Liver (tissue), 9 donors: Measurements from ENCODE around the gene OR4Q2. TPM values are rescaled to one million over a fixed set of nuclear protein-coding genes. Genes with fewer than 3 reads are reported as not detected.

ENCODE experiments used
- DNase-seq: peaks from one replicate; pipeline ENCODE4 v3.0.0-alpha.2; 2017; ENCODE audit warnings: low spot score
- H3K27ac ChIP-seq, 2 donors: one replicate each; pipeline ENCODE4 v1.7.0; 2013; ENCODE audit warnings: inconsistent platforms in 2 of 2, low read length in 2 of 2, control low read depth in 1 of 2, low read depth in 1 of 2, mild to moderate bottlenecking in 1 of 2
- H3K27me3 ChIP-seq, 4 donors: one replicate each; pipeline versions ENCODE4 v1.6.1 to v1.7.0; 2013; ENCODE audit warnings: low read length in 3 of 4, inconsistent platforms in 1 of 4, mild to moderate bottlenecking in 1 of 4, moderate library complexity in 1 of 4; ENCODE audit not compliant: control insufficient read depth in 4 of 4, insufficient read depth in 4 of 4
- H3K36me3 ChIP-seq, 4 donors: one replicate each; pipeline versions ENCODE4 v1.6.1 to v1.7.0; 2013; ENCODE audit warnings: low read length in 3 of 4, mild to moderate bottlenecking in 3 of 4, low read depth in 1 of 4, moderate library complexity in 1 of 4; ENCODE audit not compliant: control insufficient read depth in 4 of 4, insufficient read depth in 3 of 4
- H3K4me1 ChIP-seq, 4 donors: one replicate each; pipeline versions ENCODE4 v1.6.1 to v1.7.0; 2013; ENCODE audit warnings: low read length in 3 of 4, mild to moderate bottlenecking in 3 of 4, moderate library complexity in 1 of 4; ENCODE audit not compliant: control insufficient read depth in 4 of 4, insufficient read depth in 4 of 4
- H3K4me3 ChIP-seq, 3 donors: one replicate each; pipeline versions ENCODE4 v1.6.1 to v1.7.0; 2013; ENCODE audit warnings: low read length in 3 of 3, control low read depth in 1 of 3, low read depth in 1 of 3, mild to moderate bottlenecking in 1 of 3
- H3K9ac ChIP-seq, 2 donors: one replicate each; pipeline ENCODE4 v1.7.0; 2013; ENCODE audit warnings: low read length in 2 of 2, mild to moderate bottlenecking in 2 of 2, moderate library complexity in 2 of 2, control low read depth in 1 of 2, low read depth in 1 of 2
- H3K9me3 ChIP-seq, 4 donors: one replicate each; pipeline versions ENCODE4 v1.6.1 to v1.7.0; 2013; ENCODE audit warnings: low read length in 3 of 4; ENCODE audit not compliant: control insufficient read depth in 4 of 4
- ATF3 ChIP-seq: IDR thresholded peaks from 2 replicates; pipeline ENCODE4 v1.6.1; 2016; ENCODE audit warnings: antibody characterized with exemption
- EGR1 ChIP-seq, 2 donors: IDR thresholded peaks; 2 replicates each; pipeline ENCODE4 v1.6.1; 2016 to 2018; ENCODE audit warnings: antibody characterized with exemption in 2 of 2, low read depth in 2 of 2
- FOXA1 ChIP-seq: IDR thresholded peaks from 2 replicates; pipeline ENCODE4 v1.6.1; 2016; ENCODE audit warnings: antibody characterized with exemption
- FOXA2 ChIP-seq: IDR thresholded peaks from 2 replicates; pipeline ENCODE4 v1.6.1; 2016; ENCODE audit warnings: antibody characterized with exemption
- GABPA ChIP-seq, 2 donors: IDR thresholded peaks in 1 of 2; conservative IDR thresholded peaks in 1 of 2; 2 replicates each; pipeline ENCODE4 v1.6.1; 2016; ENCODE audit warnings: antibody characterized with exemption in 2 of 2, mild to moderate bottlenecking in 1 of 2, moderate library complexity in 1 of 2
- HNF4A ChIP-seq, 2 donors: conservative IDR thresholded peaks; 2 replicates each; pipeline ENCODE4 v1.6.1; 2016; ENCODE audit warnings: antibody characterized with exemption in 2 of 2, mild to moderate bottlenecking in 2 of 2
- HNF4G ChIP-seq: IDR thresholded peaks from 2 replicates; pipeline ENCODE4 v1.6.1; 2016; ENCODE audit warnings: antibody characterized with exemption
- JUND ChIP-seq, 2 donors: IDR thresholded peaks; 2 replicates each; pipeline ENCODE4 v1.6.1; 2016; ENCODE audit warnings: antibody characterized with exemption in 2 of 2
- MAX ChIP-seq: IDR thresholded peaks from 2 replicates; pipeline ENCODE4 v1.6.1; 2016; ENCODE audit warnings: antibody characterized with exemption
- NR2F2 ChIP-seq: IDR thresholded peaks from 2 replicates; pipeline ENCODE4 v1.6.1; 2016; ENCODE audit warnings: antibody characterized with exemption
- RAD21 ChIP-seq, 2 donors: IDR thresholded peaks; 2 replicates each; pipeline ENCODE4 v1.6.1; 2016; ENCODE audit warnings: antibody characterized with exemption in 2 of 2, mild to moderate bottlenecking in 2 of 2
- REST ChIP-seq: IDR thresholded peaks from 2 replicates; pipeline ENCODE4 v1.6.1; 2016; ENCODE audit warnings: antibody characterized with exemption, mild to moderate bottlenecking
- RXRA ChIP-seq, 2 donors: IDR thresholded peaks; 2 replicates each; pipeline ENCODE4 v1.6.1; 2017 to 2018; ENCODE audit warnings: antibody characterized with exemption in 2 of 2, mild to moderate bottlenecking in 1 of 2
- SP1 ChIP-seq: IDR thresholded peaks from 2 replicates; pipeline ENCODE4 v1.6.1; 2018; ENCODE audit warnings: antibody characterized with exemption, mild to moderate bottlenecking
- TAF1 ChIP-seq: conservative IDR thresholded peaks from 2 replicates; pipeline ENCODE4 v1.6.1; 2016; ENCODE audit warnings: antibody characterized with exemption, mild to moderate bottlenecking
- YY1 ChIP-seq: IDR thresholded peaks from 2 replicates; pipeline ENCODE4 v1.6.1; 2016; ENCODE audit warnings: antibody characterized with exemption, mild to moderate bottlenecking
- ZBTB33 ChIP-seq: IDR thresholded peaks from 2 replicates; pipeline ENCODE4 v1.6.1; 2016; ENCODE audit warnings: antibody characterized with exemption
- WGBS: extraction: QIAGEN DNeasy Blood & Tissue Kit; methylation state at CpG from one replicate; pipeline ENCODE4 v1.1.7; 2013; 5-methylcytosine and 5-hydroxymethylcytosine counted together
- polyA plus RNA-seq, 2 donors: library from polyadenylated mRNA; stranded (reverse) in 1 of 2; unstranded in 1 of 2; fragments of 200-250 nt in 1 of 2; fragments of >200 nt in 1 of 2; fragmentation: Nextera tagmentation in 1 of 2; extraction: Ambion mirVana in 1 of 2; gene quantifications; one replicate each; pipeline versions ENCODE4 v1.2.1 to v1.2.3, GENCODE V29; 2013 to 2015
- total RNA-seq, 2 donors: library from RNA; depleted of rRNA; stranded (reverse); fragments of >200 nt; gene quantifications; one replicate each; pipeline ENCODE4 v1.2.3, GENCODE V29; 2014
- TF ChIP-seq, protein P1 (sequence below): fragments of 150-350 bp; IDR thresholded peaks from 2 replicates; pipeline ENCODE4 v1.5.1; 2017; ENCODE audit warnings: improper control_type of control experiment, low read depth, low read length; ENCODE audit not compliant: missing input control
- donor health status: healthy.
- donor health status: healthy.
- donor health status: healthy.
- donor health status: healthy.
- donor health status: healthy.

The OR4Q2 gene
- total and polyA plus RNA-seq, 4 donors = not detected

GRCh38 chr14:19975291-19975690, 26.7 kb upstream of the OR4Q2 start, which contains the start of gene OR4K15:
OR4K15 (plus strand) TSS chr14:19975591; CDS start chr14:19975591, 0 bp downstream.
- DNase-seq = no peak
- Histone ChIP-seq H3K4me1 (no peaks in the 10 kb centered on the region), H3K4me3 (no peak within 1 kb of the TSS), H3K9ac (no peak within 1 kb of the TSS), H3K27me3 (no peaks in the 10 kb centered on the region), H3K9me3 (no peaks in the 10 kb centered on the region), H3K36me3 (no peaks in the 10 kb centered on the region), H3K27ac (no peak within 1 kb of the TSS)
- TF ChIP-seq HNF4A (conservative IDR thresholded peaks at IDR 0.05) (no peak), GABPA (IDR thresholded peaks at IDR 0.05 in 1 of 2, conservative IDR thresholded peaks at IDR 0.05 in 1 of 2) (no peak), RAD21 (IDR thresholded peaks at IDR 0.05) (no peak), HNF4G (no peak), NR2F2 (no peak), YY1 (no peak), JUND (IDR thresholded peaks at IDR 0.05) (no peak), ZBTB33 (no peak), RXRA (IDR thresholded peaks at IDR 0.05) (no peak), REST (no peak), TAF1 (no peak), FOXA2 (no peak), FOXA1 (no peak), SP1 (no peak), ATF3 (no peak), MAX (no peak), EGR1 (IDR thresholded peaks at IDR 0.05; ENCODE audit: low read depth in 2 of 2) (no peak)
- TF ChIP-seq, protein P1, sequence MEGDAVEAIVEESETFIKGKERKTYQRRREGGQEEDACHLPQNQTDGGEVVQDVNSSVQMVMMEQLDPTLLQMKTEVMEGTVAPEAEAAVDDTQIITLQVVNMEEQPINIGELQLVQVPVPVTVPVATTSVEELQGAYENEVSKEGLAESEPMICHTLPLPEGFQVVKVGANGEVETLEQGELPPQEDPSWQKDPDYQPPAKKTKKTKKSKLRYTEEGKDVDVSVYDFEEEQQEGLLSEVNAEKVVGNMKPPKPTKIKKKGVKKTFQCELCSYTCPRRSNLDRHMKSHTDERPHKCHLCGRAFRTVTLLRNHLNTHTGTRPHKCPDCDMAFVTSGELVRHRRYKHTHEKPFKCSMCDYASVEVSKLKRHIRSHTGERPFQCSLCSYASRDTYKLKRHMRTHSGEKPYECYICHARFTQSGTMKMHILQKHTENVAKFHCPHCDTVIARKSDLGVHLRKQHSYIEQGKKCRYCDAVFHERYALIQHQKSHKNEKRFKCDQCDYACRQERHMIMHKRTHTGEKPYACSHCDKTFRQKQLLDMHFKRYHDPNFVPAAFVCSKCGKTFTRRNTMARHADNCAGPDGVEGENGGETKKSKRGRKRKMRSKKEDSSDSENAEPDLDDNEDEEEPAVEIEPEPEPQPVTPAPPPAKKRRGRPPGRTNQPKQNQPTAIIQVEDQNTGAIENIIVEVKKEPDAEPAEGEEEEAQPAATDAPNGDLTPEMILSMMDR = no peak
- WGBS = 95% methylated on average over 3 of the region's 3 CpGs
